ENCODE results near the gene TRAIP. TPM values are rescaled to one million over a fixed set of nuclear protein-coding genes. Genes with fewer than 3 reads are reported as not detected.
"Not testable (repeated sequence)": the region's sequence is repeated elsewhere in the genome, so short reads cannot be mapped to it uniquely, and the experiment has no call there.

The TRAIP gene
- total and polyA plus RNA-seq, 2 donors (not counting 1 experiment from before 2014, with no cell fraction given): 2.0 to 2.5 TPM

- no peak for TF ChIP-seq EZH2 (IDR thresholded peaks at IDR 0.05; ENCODE audit: low read length, missing control alignments)
- TF ChIP-seq, protein P1, sequence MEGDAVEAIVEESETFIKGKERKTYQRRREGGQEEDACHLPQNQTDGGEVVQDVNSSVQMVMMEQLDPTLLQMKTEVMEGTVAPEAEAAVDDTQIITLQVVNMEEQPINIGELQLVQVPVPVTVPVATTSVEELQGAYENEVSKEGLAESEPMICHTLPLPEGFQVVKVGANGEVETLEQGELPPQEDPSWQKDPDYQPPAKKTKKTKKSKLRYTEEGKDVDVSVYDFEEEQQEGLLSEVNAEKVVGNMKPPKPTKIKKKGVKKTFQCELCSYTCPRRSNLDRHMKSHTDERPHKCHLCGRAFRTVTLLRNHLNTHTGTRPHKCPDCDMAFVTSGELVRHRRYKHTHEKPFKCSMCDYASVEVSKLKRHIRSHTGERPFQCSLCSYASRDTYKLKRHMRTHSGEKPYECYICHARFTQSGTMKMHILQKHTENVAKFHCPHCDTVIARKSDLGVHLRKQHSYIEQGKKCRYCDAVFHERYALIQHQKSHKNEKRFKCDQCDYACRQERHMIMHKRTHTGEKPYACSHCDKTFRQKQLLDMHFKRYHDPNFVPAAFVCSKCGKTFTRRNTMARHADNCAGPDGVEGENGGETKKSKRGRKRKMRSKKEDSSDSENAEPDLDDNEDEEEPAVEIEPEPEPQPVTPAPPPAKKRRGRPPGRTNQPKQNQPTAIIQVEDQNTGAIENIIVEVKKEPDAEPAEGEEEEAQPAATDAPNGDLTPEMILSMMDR (conservative IDR thresholded peaks at IDR 0.05 in 1 of 2, IDR thresholded peaks at IDR 0.05 in 1 of 2; ENCODE audit: low read depth in 1 of 2, low read length in 2 of 2): no peak
- DNase-seq (ENCODE audit: low read depth in 2 of 2): peak; percentile 33 to 46
- H3K4me2 ChIP-seq (ENCODE audit: extremely low read depth, insufficient read depth, low read length): peak overlapping the region; percentile 94
- peak overlapping the region; percentile 86 for H3K27ac ChIP-seq (ENCODE audit: insufficient read depth, low read length)
- H3K4me3 ChIP-seq (replicated peaks in 1 of 4; ENCODE audit: control extremely low read depth in 1 of 4, insufficient read depth in 1 of 4, low read depth in 3 of 4, low read length in 4 of 4): peak overlapping the region; percentile 76 to 95 (median 80)
- no peaks in the 10 kb centered on the region for H3K9me3 ChIP-seq (ENCODE audit: control insufficient read depth, insufficient read depth, low read depth, low read length)
- no peaks in the 10 kb centered on the region for H4K20me1 ChIP-seq (ENCODE audit: control insufficient read depth, extremely low read depth, insufficient read depth, low read length)
- peak overlapping the region; percentile 91 for H3K9ac ChIP-seq (ENCODE audit: insufficient read depth, low read length)
- peaks cover 42% of the 10 kb centered on the region for H3K79me2 ChIP-seq (ENCODE audit: control insufficient read depth, insufficient read depth, low read length)
- H2AFZ ChIP-seq (ENCODE audit: low read length): no peak overlapping the region
- H3K36me3 ChIP-seq (ENCODE audit: control insufficient read depth, insufficient read depth, low read length): peaks cover 4% of the 10 kb centered on the region
- H3K4me1 ChIP-seq (ENCODE audit: control insufficient read depth, extremely low read depth, insufficient read depth, low read length): peaks cover 7% of the 10 kb centered on the region
- no peaks in the 10 kb centered on the region for H3K27me3 ChIP-seq (ENCODE audit: control insufficient read depth, insufficient read depth, low read length)
These were observed 70.6 kb downstream of the TRAIP start for GRCh38 chr3:49785565-49786356.

- not testable (repeated sequence) for H3K36me3 ChIP-seq (ENCODE audit: control insufficient read depth, insufficient read depth, low read length); H3K27me3 ChIP-seq (ENCODE audit: control insufficient read depth, insufficient read depth, low read length); H3K9ac ChIP-seq (ENCODE audit: insufficient read depth, low read length); DNase-seq (ENCODE audit: low read depth in 2 of 2); H3K9me3 ChIP-seq (ENCODE audit: control insufficient read depth, insufficient read depth, low read depth, low read length); H3K4me2 ChIP-seq (ENCODE audit: extremely low read depth, insufficient read depth, low read length); H4K20me1 ChIP-seq (ENCODE audit: control insufficient read depth, extremely low read depth, insufficient read depth, low read length); H3K4me3 ChIP-seq (replicated peaks in 1 of 4; ENCODE audit: control extremely low read depth in 1 of 4, insufficient read depth in 1 of 4, low read depth in 3 of 4, low read length in 4 of 4); H2AFZ ChIP-seq (ENCODE audit: low read length); H3K27ac ChIP-seq (ENCODE audit: insufficient read depth, low read length); H3K4me1 ChIP-seq (ENCODE audit: control insufficient read depth, extremely low read depth, insufficient read depth, low read length)
- peaks cover 69% of the 10 kb centered on the region for H3K79me2 ChIP-seq (ENCODE audit: control insufficient read depth, insufficient read depth, low read length)
These were observed 74.1 kb downstream of the TRAIP start for GRCh38 chr3:49782277-49782676.

DNA sequence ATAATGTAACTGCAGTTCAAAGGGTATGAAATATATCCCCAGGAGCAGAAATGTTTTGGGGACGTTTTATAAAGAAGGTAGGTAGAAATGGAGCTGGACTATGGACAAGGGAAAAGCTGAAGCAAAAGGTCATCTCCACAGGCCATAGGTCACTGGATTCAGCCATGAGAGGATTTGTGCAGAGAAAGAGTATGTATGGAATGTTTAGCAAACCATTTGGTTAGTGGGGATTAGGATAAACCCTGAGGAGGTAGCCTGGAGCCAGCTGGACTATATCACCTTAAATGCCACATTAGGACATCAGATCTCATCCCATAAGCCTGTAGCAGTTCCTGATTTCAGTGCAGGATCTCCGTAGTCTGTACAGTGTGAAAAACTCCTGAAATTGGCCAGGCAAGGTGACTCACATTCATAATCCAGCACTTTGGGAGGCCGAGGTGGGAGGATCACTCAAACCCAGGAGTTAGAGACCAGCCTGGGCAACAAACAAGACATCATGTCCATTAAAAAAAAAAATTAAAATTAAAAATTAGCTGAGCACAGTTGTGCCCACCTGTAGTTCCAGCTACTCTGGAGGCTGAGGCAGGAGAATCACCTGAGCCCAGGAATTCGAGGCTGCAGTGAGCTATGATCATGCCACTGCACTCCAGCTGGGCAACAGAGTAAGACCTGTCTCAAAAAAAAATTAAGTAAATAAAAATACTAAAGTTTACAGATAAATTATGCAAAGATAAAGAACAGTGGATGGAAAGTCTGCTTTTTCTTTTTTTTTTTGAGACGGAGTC, 74.8 kb downstream of the TRAIP start:
- Histone ChIP-seq H3K4me1 (ENCODE audit: control insufficient read depth, extremely low read depth, insufficient read depth, low read length) (peaks cover 3% of the 10 kb centered on the region), H3K27ac (ENCODE audit: insufficient read depth, low read length) (no peak overlapping the region), H3K27me3 (ENCODE audit: control insufficient read depth, insufficient read depth, low read length) (no peaks in the 10 kb centered on the region), H3K4me3 (replicated peaks in 1 of 4; ENCODE audit: control extremely low read depth in 1 of 4, insufficient read depth in 1 of 4, low read depth in 3 of 4, low read length in 4 of 4) (no peak overlapping the region), H3K4me2 (ENCODE audit: extremely low read depth, insufficient read depth, low read length) (no peak overlapping the region), H3K9me3 (ENCODE audit: control insufficient read depth, insufficient read depth, low read depth, low read length) (no peaks in the 10 kb centered on the region), H3K9ac (ENCODE audit: insufficient read depth, low read length) (no peak overlapping the region), H4K20me1 (ENCODE audit: control insufficient read depth, extremely low read depth, insufficient read depth, low read length) (no peaks in the 10 kb centered on the region), H2AFZ (ENCODE audit: low read length) (no peak overlapping the region), H3K36me3 (ENCODE audit: control insufficient read depth, insufficient read depth, low read length) (peaks cover 4% of the 10 kb centered on the region), H3K79me2 (ENCODE audit: control insufficient read depth, insufficient read depth, low read length) (peaks cover 74% of the 10 kb centered on the region)
- TF ChIP-seq, protein P1 (conservative IDR thresholded peaks at IDR 0.05 in 1 of 2, IDR thresholded peaks at IDR 0.05 in 1 of 2; ENCODE audit: low read depth in 1 of 2, low read length in 2 of 2): no peak
- no peak for TF ChIP-seq EZH2 (IDR thresholded peaks at IDR 0.05; ENCODE audit: low read length, missing control alignments)
- no peak for DNase-seq (ENCODE audit: low read depth in 2 of 2)

GRCh38 chr3:49780975-49781365, 75.4 kb downstream of the TRAIP start:
- H3K27ac ChIP-seq (ENCODE audit: insufficient read depth, low read length); H3K4me1 ChIP-seq (ENCODE audit: control insufficient read depth, extremely low read depth, insufficient read depth, low read length); H3K9ac ChIP-seq (ENCODE audit: insufficient read depth, low read length); DNase-seq (ENCODE audit: low read depth in 2 of 2); H3K4me2 ChIP-seq (ENCODE audit: extremely low read depth, insufficient read depth, low read length); H3K4me3 ChIP-seq (replicated peaks in 1 of 4; ENCODE audit: control extremely low read depth in 1 of 4, insufficient read depth in 1 of 4, low read depth in 3 of 4, low read length in 4 of 4); H4K20me1 ChIP-seq (ENCODE audit: control insufficient read depth, extremely low read depth, insufficient read depth, low read length); H3K27me3 ChIP-seq (ENCODE audit: control insufficient read depth, insufficient read depth, low read length); H2AFZ ChIP-seq (ENCODE audit: low read length); H3K36me3 ChIP-seq (ENCODE audit: control insufficient read depth, insufficient read depth, low read length); H3K9me3 ChIP-seq (ENCODE audit: control insufficient read depth, insufficient read depth, low read depth, low read length): not testable (repeated sequence)
- H3K79me2 ChIP-seq (ENCODE audit: control insufficient read depth, insufficient read depth, low read length): peaks cover 75% of the 10 kb centered on the region
